Activated naive CD8-positive, alpha-beta T cell treated with anti-CD3 and anti-CD28 coated beads for 36 hours (primary cell): ENCODE results near the gene CEP170B. TPM values are rescaled to one million over a fixed set of nuclear protein-coding genes. Genes with fewer than 3 reads are reported as not detected.
"Not testable (repeated sequence)": the region's sequence is repeated elsewhere in the genome, so short reads cannot be mapped to it uniquely, and the experiment has no call there.

Experiments used
- DNase-seq: peaks from one replicate; pipeline ENCODE4 v3.0.0; 2021
- H3K27ac Mint-ChIP-seq: one replicate; pipeline ENCODE4 v1.8.0; 2022; ENCODE audit warnings: mild to moderate bottlenecking, moderate library complexity, mixed read lengths
- H3K27me3 Mint-ChIP-seq: one replicate; pipeline ENCODE4 v1.8.0; 2022; ENCODE audit warnings: mild to moderate bottlenecking, mixed read lengths
- H3K36me3 Mint-ChIP-seq: one replicate; pipeline ENCODE4 v1.8.0; 2021; ENCODE audit warnings: mild to moderate bottlenecking, mixed read lengths
- H3K4me1 Mint-ChIP-seq: one replicate; pipeline ENCODE4 v1.8.0; 2021; ENCODE audit warnings: mixed read lengths
- H3K4me3 Mint-ChIP-seq: one replicate; pipeline ENCODE4 v1.8.0; 2022; ENCODE audit warnings: mild to moderate bottlenecking, moderate library complexity, mixed read lengths
- H3K9me3 Mint-ChIP-seq: one replicate; pipeline ENCODE4 v1.8.0; 2022; ENCODE audit warnings: mixed read lengths
- total RNA-seq, 2 experiments: library from RNA; stranded (reverse); gene quantifications; one replicate each; pipeline ENCODE4 v1.2.3, GENCODE V29; 2021

Gene CEP170B
- total RNA-seq, 2 experiments from 2014 or later, result 4.6 to 4.7 TPM

DNA sequence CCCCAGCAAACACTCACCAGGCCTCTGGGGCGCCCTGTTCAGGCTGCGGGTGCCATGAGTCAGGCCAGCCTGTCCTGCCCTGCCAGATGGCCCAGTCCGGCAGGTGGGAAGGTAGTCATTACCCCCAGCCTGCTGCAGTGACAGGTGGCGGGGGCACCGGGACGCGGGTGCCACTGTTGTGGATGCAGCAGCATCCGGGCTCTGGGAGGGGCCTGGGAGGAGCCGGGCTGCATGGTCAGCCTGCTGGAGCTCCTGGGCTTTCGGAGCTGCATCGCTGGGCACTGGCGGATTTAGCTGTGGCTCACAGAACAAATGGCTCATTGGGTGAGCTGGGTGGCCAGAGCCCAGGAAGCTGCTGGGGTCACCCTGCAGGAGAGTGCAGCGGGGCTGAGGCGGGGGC lies 13.5 kb downstream of the CEP170B start:
- Mint-ChIP-seq H3K9me3 (no peaks in the 10 kb centered on the region), H3K36me3 (no peaks in the 10 kb centered on the region), H3K4me1 (no peaks in the 10 kb centered on the region), H3K4me3 (no peak overlapping the region), H3K27ac (no peak overlapping the region), H3K27me3 (no peaks in the 10 kb centered on the region)
- DNase-seq, result no peak

GRCh38 chr14:104879201-104879982 lies 14.3 kb downstream of the CEP170B start:
- H3K27me3 Mint-ChIP-seq, result no peaks in the 10 kb centered on the region
- no peaks in the 10 kb centered on the region for H3K4me1 Mint-ChIP-seq
- no peak overlapping the region for H3K27ac Mint-ChIP-seq
- no peaks in the 10 kb centered on the region for H3K9me3 Mint-ChIP-seq
- no peak overlapping the region for H3K4me3 Mint-ChIP-seq
- no peak for DNase-seq
- H3K36me3 Mint-ChIP-seq, result no peaks in the 10 kb centered on the region

DNA sequence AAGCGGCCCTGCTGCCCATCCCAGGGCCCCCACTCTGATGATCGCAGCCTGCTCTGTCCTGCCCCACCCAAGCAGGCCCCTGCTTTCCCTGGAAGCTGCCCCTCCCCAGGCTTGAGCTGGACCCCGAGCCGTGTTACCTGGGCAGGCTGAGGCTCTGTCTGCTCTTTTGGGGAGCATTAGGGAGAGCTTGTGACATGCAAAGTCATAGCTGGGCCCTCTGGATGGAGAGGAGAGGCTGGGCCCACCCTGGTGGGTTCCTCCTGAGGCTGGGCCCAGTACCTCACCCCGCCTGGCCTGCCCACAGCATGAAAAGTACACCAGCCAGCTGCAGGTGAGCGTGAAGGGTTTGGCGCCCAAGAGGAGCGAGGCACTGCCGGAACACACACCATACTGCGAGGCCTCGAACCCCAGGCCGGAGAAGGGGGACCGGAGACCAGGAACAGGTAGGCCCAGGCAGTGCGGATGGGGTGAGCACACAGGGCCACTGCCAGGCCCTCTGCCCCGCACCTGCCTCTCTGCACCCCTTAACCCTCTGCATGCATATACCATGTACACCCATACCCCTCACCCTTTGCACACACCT lies 15.0 kb downstream of the CEP170B start:
- Mint-ChIP-seq H3K4me1 (no peaks in the 10 kb centered on the region), H3K9me3 (no peaks in the 10 kb centered on the region), H3K27ac (no peak overlapping the region), H3K36me3 (no peaks in the 10 kb centered on the region), H3K4me3 (no peak overlapping the region), H3K27me3 (no peaks in the 10 kb centered on the region)
- no peak for DNase-seq

- Mint-ChIP-seq H3K4me1 (no peaks in the 10 kb centered on the region), H3K27ac (no peak overlapping the region), H3K27me3 (no peaks in the 10 kb centered on the region), H3K4me3 (no peak overlapping the region), H3K36me3 (no peaks in the 10 kb centered on the region), H3K9me3 (no peaks in the 10 kb centered on the region)
- DNase-seq, result no peak
These were observed 15.6 kb downstream of the CEP170B start for GRCh38 chr14:104880584-104881210.

DNA sequence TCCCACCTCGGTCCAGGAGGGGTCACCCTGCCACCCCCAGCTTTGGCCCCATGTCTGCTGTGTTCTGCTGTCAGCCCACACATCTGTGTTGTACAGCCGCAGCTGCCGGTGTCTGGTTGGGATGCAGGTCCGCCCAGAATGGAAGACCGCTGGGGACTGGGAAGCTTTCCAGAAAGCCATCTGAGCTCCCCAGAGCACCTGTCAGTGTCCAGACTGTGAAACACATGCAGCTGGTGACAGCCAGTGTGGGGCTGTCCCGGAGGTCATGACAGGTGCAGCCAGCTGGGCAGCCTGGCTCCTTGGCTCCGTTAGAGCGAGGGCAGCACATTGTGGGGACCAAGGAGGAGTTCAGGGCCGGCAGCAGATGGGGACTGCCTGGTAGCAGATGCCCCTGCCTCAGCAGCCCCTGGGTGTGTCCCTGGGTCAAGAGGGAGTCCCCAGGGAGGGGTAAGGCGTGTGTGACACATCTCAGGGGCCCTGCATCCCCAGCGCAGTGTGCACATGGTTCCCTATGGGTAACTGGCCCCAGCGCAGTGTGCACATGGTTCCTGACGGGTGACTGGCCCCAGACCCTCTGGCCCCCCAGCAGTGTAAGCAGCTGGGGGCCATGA lies 16.4 kb downstream of the CEP170B start:
- H3K36me3 Mint-ChIP-seq, result no peaks in the 10 kb centered on the region
- no peaks in the 10 kb centered on the region for H3K27me3 Mint-ChIP-seq
- no peaks in the 10 kb centered on the region for H3K4me1 Mint-ChIP-seq
- no peak for DNase-seq
- no peak overlapping the region for H3K27ac Mint-ChIP-seq
- no peak overlapping the region for H3K4me3 Mint-ChIP-seq
- no peaks in the 10 kb centered on the region for H3K9me3 Mint-ChIP-seq

GRCh38 chr14:104882325-104882973 lies 17.4 kb downstream of the CEP170B start:
- no peak overlapping the region for H3K27ac Mint-ChIP-seq
- no peak overlapping the region for H3K4me3 Mint-ChIP-seq
- H3K9me3 Mint-ChIP-seq, result no peaks in the 10 kb centered on the region
- no peaks in the 10 kb centered on the region for H3K4me1 Mint-ChIP-seq
- peak; percentile 46 for DNase-seq
- H3K36me3 Mint-ChIP-seq, result no peaks in the 10 kb centered on the region
- H3K27me3 Mint-ChIP-seq, result no peaks in the 10 kb centered on the region

- Mint-ChIP-seq H3K36me3 (no peaks in the 10 kb centered on the region), H3K4me1 (no peaks in the 10 kb centered on the region), H3K27ac (no peak overlapping the region), H3K4me3 (no peak overlapping the region), H3K27me3 (no peaks in the 10 kb centered on the region), H3K9me3 (no peaks in the 10 kb centered on the region)
- no peak for DNase-seq
These were observed 18.1 kb downstream of the CEP170B start for GRCh38 chr14:104882991-104883660.

- no peak for DNase-seq
- Mint-ChIP-seq H3K27ac (no peak overlapping the region), H3K36me3 (no peaks in the 10 kb centered on the region), H3K4me1 (no peaks in the 10 kb centered on the region), H3K27me3 (no peaks in the 10 kb centered on the region), H3K4me3 (no peak overlapping the region), H3K9me3 (no peaks in the 10 kb centered on the region)
These were observed 18.8 kb downstream of the CEP170B start for GRCh38 chr14:104883681-104884361.

DNA sequence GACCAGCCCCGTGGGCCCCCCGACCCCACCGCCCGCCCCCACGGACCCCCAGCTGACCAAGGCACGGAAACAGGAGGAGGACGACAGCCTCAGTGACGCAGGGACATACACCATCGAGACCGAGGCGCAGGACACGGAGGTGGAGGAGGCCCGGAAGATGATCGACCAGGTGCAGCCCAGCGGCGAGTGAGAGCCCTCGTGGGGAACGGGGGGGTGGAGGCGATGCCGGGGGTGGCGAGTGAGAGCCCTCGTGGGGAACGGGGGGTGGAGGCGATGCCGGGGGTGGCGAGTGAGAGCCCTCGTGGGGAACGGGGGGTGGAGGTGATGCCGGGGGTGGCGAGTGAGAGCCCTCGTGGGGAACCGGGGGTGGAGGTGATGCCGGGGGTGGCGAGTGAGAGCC lies 19.3 kb downstream of the CEP170B start:
- not testable (repeated sequence) for DNase-seq, H3K4me3 Mint-ChIP-seq, H3K36me3 Mint-ChIP-seq, H3K27ac Mint-ChIP-seq, H3K4me1 Mint-ChIP-seq, H3K27me3 Mint-ChIP-seq, H3K9me3 Mint-ChIP-seq

DNA sequence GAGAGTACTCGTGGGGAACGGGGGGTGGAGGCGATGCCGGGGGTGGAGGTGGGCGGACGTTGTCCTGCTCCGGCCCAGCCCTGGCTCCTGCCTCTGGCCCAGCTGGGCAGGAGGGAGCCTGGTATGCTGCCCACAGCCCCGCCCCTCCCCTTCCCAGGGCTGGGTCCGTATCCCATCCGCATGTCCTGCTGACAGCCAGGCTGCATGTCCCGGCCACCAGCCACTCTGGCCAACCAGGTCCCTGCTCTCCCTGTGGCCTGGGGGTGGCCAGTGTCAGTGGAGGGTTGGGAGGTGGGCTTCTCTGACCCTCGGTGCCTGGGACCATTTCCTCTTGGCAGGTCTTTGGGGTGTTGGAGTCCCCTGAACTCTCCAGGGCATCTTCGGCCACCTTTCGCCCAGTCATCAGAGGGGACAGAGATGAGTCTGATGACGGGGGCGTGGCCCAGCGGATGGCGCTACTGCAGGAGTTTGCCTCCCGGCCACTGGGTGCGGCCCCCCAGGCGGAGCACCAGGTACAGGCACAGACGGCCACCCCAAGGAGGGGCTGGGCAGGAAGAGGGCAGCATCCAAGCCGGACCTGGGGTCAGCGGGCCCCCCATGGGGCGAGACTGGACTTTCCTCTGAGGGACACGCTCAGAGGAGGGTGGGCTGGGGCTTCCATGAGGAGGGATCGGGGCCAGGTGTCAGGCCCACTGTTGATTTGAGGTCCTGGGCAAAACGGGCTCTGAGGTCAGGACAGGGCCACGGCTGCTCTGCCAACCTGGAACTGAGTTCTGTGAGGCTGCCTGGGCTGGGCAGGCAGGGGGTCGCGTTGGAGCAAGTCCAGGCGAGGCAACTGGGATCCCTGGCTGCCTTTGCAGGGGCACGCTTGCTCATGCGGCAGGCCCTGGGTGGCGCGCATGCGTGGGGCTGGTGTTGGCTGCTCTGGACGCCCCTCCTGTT lies 20.2 kb downstream of the CEP170B start:
- no peak for DNase-seq
- no peaks in the 10 kb centered on the region for H3K27me3 Mint-ChIP-seq
- H3K4me3 Mint-ChIP-seq, result no peak overlapping the region
- H3K27ac Mint-ChIP-seq, result no peak overlapping the region
- no peaks in the 10 kb centered on the region for H3K36me3 Mint-ChIP-seq
- peaks cover 1% of the 10 kb centered on the region for H3K9me3 Mint-ChIP-seq
- H3K4me1 Mint-ChIP-seq, result no peaks in the 10 kb centered on the region

- Mint-ChIP-seq H3K9me3 (peaks cover 1% of the 10 kb centered on the region), H3K4me1 (no peaks in the 10 kb centered on the region), H3K36me3 (no peaks in the 10 kb centered on the region), H3K27me3 (no peaks in the 10 kb centered on the region), H3K4me3 (no peak overlapping the region), H3K27ac (no peak overlapping the region)
- DNase-seq, result no peak
These were observed 21.1 kb downstream of the CEP170B start for GRCh38 chr14:104885973-104886689.

DNA sequence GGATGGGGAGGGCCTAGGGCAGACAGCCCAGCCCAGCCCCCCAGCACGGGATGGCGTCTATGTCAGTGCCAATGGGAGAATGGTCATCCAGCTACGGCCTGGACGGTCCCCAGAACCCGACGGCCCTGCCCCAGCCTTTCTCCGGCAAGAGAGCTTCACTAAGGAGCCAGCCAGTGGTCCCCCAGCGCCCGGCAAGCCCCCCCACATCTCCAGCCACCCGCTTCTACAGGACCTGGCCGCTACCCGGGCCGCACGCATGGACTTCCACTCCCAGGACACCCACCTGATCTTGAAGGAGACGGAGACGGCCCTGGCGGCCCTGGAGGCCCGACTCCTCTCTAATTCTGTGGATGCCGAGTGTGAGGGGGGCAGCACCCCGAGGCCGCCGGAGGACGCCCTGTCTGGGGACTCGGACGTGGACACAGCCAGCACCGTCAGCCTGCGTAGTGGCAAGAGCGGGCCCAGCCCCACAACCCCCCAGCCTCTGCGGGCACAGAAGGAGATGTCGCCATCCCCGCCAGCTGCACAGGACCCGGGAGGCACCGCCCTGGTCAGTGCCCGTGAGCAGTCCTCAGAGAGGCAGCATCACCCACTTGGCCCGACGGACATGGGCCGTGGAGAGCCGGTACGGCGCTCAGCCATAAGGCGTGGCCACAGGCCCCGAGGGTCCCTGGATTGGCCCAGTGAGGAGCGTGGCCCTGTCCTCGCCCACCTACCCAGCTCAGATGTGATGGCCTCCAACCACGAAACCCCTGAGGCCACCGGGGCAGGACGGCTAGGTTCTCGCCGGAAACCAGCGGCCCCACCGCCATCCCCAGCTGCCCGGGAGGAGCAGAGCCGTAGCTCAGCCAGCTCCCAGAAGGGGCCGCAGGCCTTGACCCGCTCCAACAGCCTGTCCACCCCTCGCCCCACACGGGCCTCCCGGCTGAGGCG lies 21.9 kb downstream of the CEP170B start:
- no peak overlapping the region for H3K27ac Mint-ChIP-seq
- no peaks in the 10 kb centered on the region for H3K4me1 Mint-ChIP-seq
- H3K4me3 Mint-ChIP-seq, result no peak overlapping the region
- H3K36me3 Mint-ChIP-seq, result no peaks in the 10 kb centered on the region
- H3K9me3 Mint-ChIP-seq, result peaks cover 1% of the 10 kb centered on the region
- no peaks in the 10 kb centered on the region for H3K27me3 Mint-ChIP-seq
- no peak for DNase-seq
